Osteoblast (primary cell): ENCODE data around the gene RELN. TPM values are rescaled to one million over a fixed set of nuclear protein-coding genes. Genes with fewer than 3 reads are reported as not detected.

ENCODE experiments used
- DNase-seq: peaks from one replicate; pipeline ENCODE4 v3.0.0; 2011; ENCODE audit warnings: low spot score, mixed read lengths; ENCODE audit not compliant: insufficient read length; ENCODE audit errors: missing footprints
- H2AFZ ChIP-seq: 2 replicates; pipeline ENCODE4 v1.6.0; 2011; ENCODE audit warnings: mild to moderate bottlenecking, low read length
- H3K27ac ChIP-seq: 2 replicates; pipeline ENCODE4 v1.5.1; 2011; ENCODE audit warnings: mild to moderate bottlenecking, low read depth, low read length, moderate library complexity
- H3K27me3 ChIP-seq: 2 replicates; pipeline ENCODE4 v1.6.0; 2012; ENCODE audit warnings: mild to moderate bottlenecking, control low read depth, inconsistent platforms, low read length, moderate library complexity; ENCODE audit not compliant: insufficient read depth
- H3K36me3 ChIP-seq: 2 replicates; pipeline ENCODE4 v1.5.1; 2011; ENCODE audit warnings: mild to moderate bottlenecking, low read length, control low read depth, moderate library complexity; ENCODE audit not compliant: insufficient read depth
- H3K4me1 ChIP-seq: 2 replicates; pipeline ENCODE4 v1.5.1; 2011; ENCODE audit warnings: mild to moderate bottlenecking, low read length, control low read depth, moderate library complexity; ENCODE audit not compliant: insufficient read depth
- H3K4me2 ChIP-seq: 2 replicates; pipeline ENCODE4 v1.6.0; 2011; ENCODE audit warnings: mild to moderate bottlenecking, low read length; ENCODE audit not compliant: insufficient read depth
- H3K4me3 ChIP-seq: fragments of 200-600 bp; sonication (generic); 3 replicates; pipeline ENCODE4 v1.5.1; 2012; ENCODE audit warnings: mild to moderate bottlenecking, low read length, inconsistent platforms; ENCODE audit not compliant: insufficient read depth
- H3K79me2 ChIP-seq: 2 replicates; pipeline ENCODE4 v1.6.0; 2012; ENCODE audit warnings: mild to moderate bottlenecking, low read length, control low read depth, inconsistent platforms; ENCODE audit not compliant: insufficient read depth
- H3K9me3 ChIP-seq: 2 replicates; pipeline ENCODE4 v1.5.1; 2011; ENCODE audit warnings: low read depth, low read length, control low read depth
- H4K20me1 ChIP-seq: 2 replicates; pipeline ENCODE4 v1.6.0; 2012; ENCODE audit warnings: mild to moderate bottlenecking, low read length, control low read depth; ENCODE audit not compliant: insufficient read depth
- CTCF ChIP-seq: IDR thresholded peaks from 2 replicates; pipeline ENCODE4 v1.5.1; 2011; ENCODE audit warnings: mild to moderate bottlenecking, low read depth, low read length, moderate library complexity; ENCODE audit errors: extremely low read depth
- total RNA-seq: library from RNA; depleted of rRNA; stranded (reverse); fragments of >200 nt; gene quantifications from 2 replicates; pipeline ENCODE4 v1.2.3, GENCODE V29; 2012

RELN gene
- total RNA-seq, 1 donor, result 0.36 TPM

- H3K79me2 ChIP-seq, result no peaks in the 10 kb centered on the region
- TF ChIP-seq CTCF, result no peak
These were observed 321.0 kb downstream of the RELN start for GRCh38 chr7:103668279-103668941.

GRCh38 chr7:103666326-103666725 lies 323.1 kb downstream of the RELN start:
- H3K27me3 ChIP-seq, result no peaks in the 10 kb centered on the region
- H3K79me2 ChIP-seq, result no peaks in the 10 kb centered on the region
- no peaks in the 10 kb centered on the region for H3K9me3 ChIP-seq
- no peak for TF ChIP-seq CTCF
- H3K4me2 ChIP-seq, result no peak overlapping the region
- no peaks in the 10 kb centered on the region for H4K20me1 ChIP-seq
- no peak overlapping the region for H3K4me3 ChIP-seq
- H3K27ac ChIP-seq, result no peak overlapping the region
- no peaks in the 10 kb centered on the region for H3K36me3 ChIP-seq
- no peak overlapping the region for H2AFZ ChIP-seq
- DNase-seq, result no peak
- H3K4me1 ChIP-seq, result no peaks in the 10 kb centered on the region

More at GRCh38 chr7:103668279-103668941, 321.0 kb downstream of the RELN start:
- no peaks in the 10 kb centered on the region for H3K36me3 ChIP-seq
- H3K27ac ChIP-seq, result no peak overlapping the region
- no peak overlapping the region for H2AFZ ChIP-seq
- DNase-seq, result no peak
- H3K4me2 ChIP-seq, result no peak overlapping the region
- no peaks in the 10 kb centered on the region for H3K27me3 ChIP-seq
- no peaks in the 10 kb centered on the region for H3K9me3 ChIP-seq
- no peak overlapping the region for H3K4me3 ChIP-seq
- H3K4me1 ChIP-seq, result no peaks in the 10 kb centered on the region
- H4K20me1 ChIP-seq, result no peaks in the 10 kb centered on the region

GRCh38 chr7:103664577-103664976 lies 324.9 kb downstream of the RELN start:
- Histone ChIP-seq H3K27ac (no peak overlapping the region), H3K36me3 (no peaks in the 10 kb centered on the region), H4K20me1 (no peaks in the 10 kb centered on the region), H3K9me3 (no peaks in the 10 kb centered on the region), H2AFZ (no peak overlapping the region), H3K4me3 (no peak overlapping the region), H3K4me1 (no peaks in the 10 kb centered on the region), H3K27me3 (no peaks in the 10 kb centered on the region), H3K79me2 (no peaks in the 10 kb centered on the region), H3K4me2 (no peak overlapping the region)
- no peak for TF ChIP-seq CTCF
- no peak for DNase-seq

- no peak overlapping the region for H3K27ac ChIP-seq
- H3K79me2 ChIP-seq, result no peaks in the 10 kb centered on the region
- H3K4me1 ChIP-seq, result no peaks in the 10 kb centered on the region
- no peaks in the 10 kb centered on the region for H3K36me3 ChIP-seq
- H2AFZ ChIP-seq, result no peak overlapping the region
- H3K9me3 ChIP-seq, result no peaks in the 10 kb centered on the region
- H3K4me2 ChIP-seq, result no peak overlapping the region
- H3K4me3 ChIP-seq, result no peak overlapping the region
- no peak for TF ChIP-seq CTCF
- no peaks in the 10 kb centered on the region for H4K20me1 ChIP-seq
- DNase-seq, result no peak
- no peaks in the 10 kb centered on the region for H3K27me3 ChIP-seq
These were observed 328.7 kb downstream of the RELN start for GRCh38 chr7:103660455-103661371.
